NT2/D1 (cell line): ENCODE data around the gene REPS1.

ENCODE experiments used
- SUZ12 ChIP-seq: IDR thresholded peaks from 2 replicates; pipeline ENCODE4 v1.6.1; 2011; ENCODE audit not compliant: insufficient read length, insufficient read depth; ENCODE audit errors: extremely low read depth
- YY1 ChIP-seq: IDR thresholded peaks from 2 replicates; pipeline ENCODE4 v1.6.1; 2011; ENCODE audit not compliant: insufficient read length, insufficient read depth
- ZNF274 ChIP-seq: IDR thresholded peaks from 2 replicates; pipeline ENCODE4 v1.6.1; 2011; ENCODE audit warnings: mild to moderate bottlenecking, low read depth, low read length

GRCh38 chr6:139019722-139020121, 31.7 kb upstream of the REPS1 start:
- TF ChIP-seq SUZ12 (no peak), YY1 (no peak), ZNF274 (no peak)
